A549 (cell line): Measurements from ENCODE around the gene FUZ. TPM values are rescaled to one million over a fixed set of nuclear protein-coding genes. Genes with fewer than 3 reads are reported as not detected.

ENCODE experiments used
- ATAC-seq, 2 experiments: fragments of 200-7000 bp in 1 of 2; fragments of >200 bp in 1 of 2; cut with Nextera tagmentation in 1 of 2; cut with Tn5 transposase in 1 of 2; 3 replicates each; pipeline versions ENCODE4 v1.8.0 to v1.9.1; 2018 to 2020; ENCODE audit warnings: mild to moderate bottlenecking in 1 of 2, moderate library complexity in 1 of 2
- CTCF ChIA-PET: fragments of 300-600 bp; sonication (Branson Sonifier 250); formaldehyde crosslinking; extraction: SDS; loops from one replicate; lab custom pipeline; 2021; ENCODE audit warnings: antibody characterized with exemption, inconsistent platforms; lab: Yijun Ruan, JAX
- POLR2A ChIA-PET: fragments of 350-600 bp; formaldehyde crosslinking; extraction: SDS; loops from one replicate; lab custom pipeline; 2021; ENCODE audit warnings: antibody characterized with exemption, inconsistent platforms; lab: Yijun Ruan, JAX
- DNase-seq, 2 experiments: peaks; one replicate each; pipeline versions ENCODE4 v3.0.0 to v3.0.0-alpha.2; 2011 to 2016; ENCODE audit warnings: low read depth in 1 of 2, low spot score in 1 of 2
- FAIRE-seq: peaks from 2 replicates; lab custom pipeline; 2011; peaks lifted over from hg19 to GRCh38; lab: Jason Lieb, UNC
- H3K27ac ChIP-seq, 2 experiments: fragments of >200 bp; sonication (Bioruptor Twin); formaldehyde crosslinking; 3 replicates each; pipeline ENCODE4 v1.5.1; 2016 to 2017
- H3K4me1 ChIP-seq: fragments of >200 bp; sonication (Bioruptor Twin); formaldehyde crosslinking; 3 replicates; pipeline ENCODE4 v1.6.1; 2016
- H3K4me2 ChIP-seq: fragments of >200 bp; sonication (Bioruptor Twin); formaldehyde crosslinking; 3 replicates; pipeline ENCODE4 v1.6.1; 2016
- H3K4me3 ChIP-seq: fragments of >200 bp; sonication (Bioruptor Twin); formaldehyde crosslinking; 3 replicates; pipeline ENCODE4 v1.5.1; 2016
- H3K9me3 ChIP-seq: fragments of >200 bp; sonication (Bioruptor Twin); formaldehyde crosslinking; 3 replicates; pipeline ENCODE4 v1.6.1; 2016
- CBX2 ChIP-seq: fragments of 200-600 bp; sonication (generic); IDR thresholded peaks from 2 replicates; pipeline ENCODE4 v1.6.1; 2016; ENCODE audit warnings: low read depth, mild to moderate bottlenecking, borderline replicate concordance
- CBX8 ChIP-seq: fragments of 200-600 bp; sonication (generic); IDR thresholded peaks from 2 replicates; pipeline ENCODE4 v1.6.1; 2016
- CHD2 ChIP-seq: fragments of 150-350 bp; IDR thresholded peaks from 2 replicates; pipeline ENCODE4 v1.6.1; 2014; ENCODE audit warnings: low read length; ENCODE audit not compliant: partially characterized antibody
- CTCF ChIP-seq: fragments of >200 bp; sonication (Bioruptor Twin); formaldehyde crosslinking; IDR thresholded peaks from 3 replicates; pipeline ENCODE4 v1.5.1; 2016
- E2F6 ChIP-seq: IDR thresholded peaks from 2 replicates; pipeline ENCODE4 v1.6.1; 2012; ENCODE audit warnings: low read depth, borderline replicate concordance
- FOSL2 ChIP-seq, 2 experiments: fragments of 450-650 bp in 1 of 2; fragments of >200 bp in 1 of 2; sonication (Bioruptor Twin) in 1 of 2; formaldehyde crosslinking; IDR thresholded peaks; 2 replicates each; pipeline versions ENCODE4 v1.5.0 to v1.6.1; 2016 to 2020; ENCODE audit warnings: mild to moderate bottlenecking in 1 of 2, moderate library complexity in 1 of 2
- FOXS1 ChIP-seq: fragments of 250-450 bp; sonication (Bioruptor Pico); IDR thresholded peaks from 2 replicates; pipeline ENCODE4 v1.5.0; 2020; ENCODE audit warnings: mild to moderate bottlenecking, moderate library complexity
- HEYL ChIP-seq: fragments of 250-450 bp; sonication (Bioruptor Pico); IDR thresholded peaks from 2 replicates; pipeline ENCODE4 v1.8.0; 2021; ENCODE audit warnings: mild to moderate bottlenecking, moderate library complexity
- HOXB13 ChIP-seq: fragments of 250-450 bp; sonication (Bioruptor Pico); IDR thresholded peaks from 2 replicates; pipeline ENCODE4 v1.5.0; 2020; ENCODE audit warnings: low read depth, mild to moderate bottlenecking, moderate library complexity
- HOXB5 ChIP-seq: fragments of 250-450 bp; sonication (Bioruptor Pico); IDR thresholded peaks from 2 replicates; pipeline ENCODE4 v1.5.0; 2020; ENCODE audit warnings: mild to moderate bottlenecking, moderate library complexity
- KDM5A ChIP-seq: fragments of 200-600 bp; sonication (generic); IDR thresholded peaks from 2 replicates; pipeline ENCODE4 v1.6.1; 2016; ENCODE audit warnings: antibody characterized with exemption, mild to moderate bottlenecking
- MAFK ChIP-seq: fragments of 450-650 bp; IDR thresholded peaks from 2 replicates; pipeline ENCODE4 v1.6.1; 2014; ENCODE audit not compliant: partially characterized antibody
- MAZ ChIP-seq: fragments of 150-350 bp; IDR thresholded peaks from 2 replicates; pipeline ENCODE4 v1.6.1; 2014; ENCODE audit warnings: antibody characterized with exemption, low read depth, low read length, borderline replicate concordance
- MYC ChIP-seq: IDR thresholded peaks from 2 replicates; pipeline ENCODE4 v1.6.1; 2012; ENCODE audit warnings: mild to moderate bottlenecking, inconsistent platforms, low read length, improper control_type of control experiment, borderline replicate concordance
- RAD21 ChIP-seq, 2 experiments: fragments of >200 bp in 1 of 2; sonication (Bioruptor Twin) in 1 of 2; formaldehyde crosslinking in 1 of 2; IDR thresholded peaks in 1 of 2; conservative IDR thresholded peaks in 1 of 2; 2 replicates in 1 of 2; 3 replicates in 1 of 2; pipeline ENCODE4 v1.6.1; 2012 to 2018; ENCODE audit warnings: inconsistent platforms in 1 of 2
- REST ChIP-seq: fragments of 200-600 bp; sonication (generic); IDR thresholded peaks from 2 replicates; pipeline ENCODE4 v1.6.1; 2016; ENCODE audit warnings: antibody characterized with exemption, mild to moderate bottlenecking, moderate library complexity
- RFX5 ChIP-seq: fragments of 450-650 bp; IDR thresholded peaks from 2 replicates; pipeline ENCODE4 v1.7.1; 2014; ENCODE audit warnings: antibody characterized with exemption, mild to moderate bottlenecking, moderate library complexity
- TP53 ChIP-seq: fragments of 250-450 bp; sonication (Bioruptor Pico); IDR thresholded peaks from 2 replicates; pipeline ENCODE4 v1.5.0; 2021; ENCODE audit warnings: mild to moderate bottlenecking, moderate library complexity
- USF2 ChIP-seq: fragments of 450-650 bp; IDR thresholded peaks from 2 replicates; pipeline ENCODE4 v1.6.1; 2014; ENCODE audit warnings: antibody characterized with exemption
- ZC3H11A ChIP-seq: fragments of 450-650 bp; IDR thresholded peaks from 2 replicates; pipeline ENCODE4 v1.6.1; 2014; ENCODE audit warnings: antibody characterized with exemption, mild to moderate bottlenecking
- ZSCAN20 ChIP-seq: fragments of 250-450 bp; sonication (Bioruptor Pico); IDR thresholded peaks from 2 replicates; pipeline ENCODE4 v1.8.0; 2022; ENCODE audit warnings: mild to moderate bottlenecking, moderate library complexity
- WGBS: methylation state at CpG from one replicate; pipeline ENCODE4 v1.1.6; 2017; ENCODE audit errors: missing lambda C conversion rate; 5-methylcytosine and 5-hydroxymethylcytosine counted together
- polyA plus RNA-seq, 4 experiments: library from polyadenylated mRNA; depleted of rRNA in 3 of 4; stranded (reverse); fragments of >200 nt; fragmentation: RNase III in 1 of 4; extraction: RNeasy Plus Mini Kit Qiagen cat#74134 plus additional on column Dnase treatment in 1 of 4; gene quantifications; 2 replicates in 3 of 4; 3 replicates in 1 of 4; pipeline ENCODE4 v1.2.3, GENCODE V29; 2011 to 2017
- small RNA-seq, 6 experiments: library from RNA; depleted of rRNA; stranded (forward); fragments of <200 nt; gene quantifications; one replicate each; pipeline ENCODE3, GENCODE V24; 2012

The FUZ gene
- polyA plus RNA-seq, 2 of the 4 experiments (the other 2 are of a cell fraction) = 12.5 to 21.7 TPM

- TF ChIP-seq REST = no peak
- TF ChIP-seq KDM5A = no peak
- TF ChIP-seq MAFK = no peak
- TF ChIP-seq, all 56 proteins: peak for 0
These were observed 51.9 kb downstream of the FUZ start (continued) for GRCh38 chr19:49761249-49761624.

- FAIRE-seq (no peak), DNase-seq (peak in 1 of 2 experiments; percentile 35), ATAC-seq (peak; percentile 51 to 67; a peak in 5 of 6 replicates)
- H3K4me3 ChIP-seq = no peak overlapping the region
- 30% methylated on average over 7 of the region's 7 CpGs for WGBS
- POLR2A ChIA-PET = interaction anchor here (1.3 kb wide), 1 partner anchor 12 kb away, joined by 3 read pairs; no protein-coding TSS in a partner anchor
- peak overlapping the region in 1 of 2 experiments; percentile 53; a peak in 3 of 6 replicates for H3K27ac ChIP-seq
- H3K4me2 ChIP-seq = 0 out of 3 replicates have a peak overlapping the region, but pooled peaks have one; percentile 27
- H3K9me3 ChIP-seq = peaks cover 14% of the 10 kb centered on the region
- H3K4me1 ChIP-seq = peaks cover 8% of the 10 kb centered on the region; the same call in 1 of the 3 replicates
- TF ChIP-seq CBX8 (no peak), MYC (no peak), ZSCAN20 (CRISPR knock-in tag) (no peak), RFX5 (no peak), FOSL2 (IDR thresholded peaks at IDR 0.05) (no peak), FOSL2 (CRISPR knock-in tag; IDR thresholded peaks at IDR 0.05) (no peak), CTCF (no peak), HOXB13 (CRISPR knock-in tag) (no peak), HEYL (CRISPR knock-in tag) (no peak), USF2 (no peak), HOXB5 (CRISPR knock-in tag) (no peak), ZC3H11A (no peak), TP53 (CRISPR knock-in tag) (no peak), MAZ (no peak), RAD21 (conservative IDR thresholded peaks at IDR 0.05 in 1 of 2, IDR thresholded peaks at IDR 0.05 in 1 of 2) (no peak), CBX2 (no peak), CHD2 (no peak), FOXS1 (CRISPR knock-in tag) (no peak), E2F6 (no peak)
- CTCF ChIA-PET = interaction anchor here (1.2 to 3.5 kb wide), 4 partner anchors 9 to 74 kb away, joined by 3 to 15 read pairs (median 5); no protein-coding TSS in a partner anchor
These were observed 54.8 kb downstream of the FUZ start for GRCh38 chr19:49758292-49758691.

Small RNA genes lying within 50 kb of the gene (small RNA-seq; reads per million reads assigned to genes)
- gene MIR4749 (0 reads per million in 6 experiments), gene MIR6799 (0 to 0.08 (median 0) reads per million in 6 experiments), gene RNU6-841P (0 to 2.6 (median 0.32) reads per million in 6 experiments)

Other genes with a start within 250 kb of the FUZ start
- gene NOSIP, start 232.7 kb downstream of the FUZ start, polyA plus RNA-seq (2011; rRNA removed) = 49.0 and 52.5 TPM in 2 replicates
- 98.0 to 105 TPM (median 101 TPM) in 3 replicates for gene NOSIP, start 232.7 kb downstream of the FUZ start, polyA plus RNA-seq (2017; fragmentation: RNase III; extraction: RNeasy Plus Mini Kit Qiagen cat#74134 plus additional on column Dnase treatment)
- 0.53 and 0.82 TPM in 2 replicates for gene PRRG2, start 232.0 kb downstream of the FUZ start, polyA plus RNA-seq (2011; rRNA removed)
- 0.68 to 1.1 TPM (median 1.0 TPM) in 3 replicates for gene PRRG2, start 232.0 kb downstream of the FUZ start, polyA plus RNA-seq (2017; fragmentation: RNase III; extraction: RNeasy Plus Mini Kit Qiagen cat#74134 plus additional on column Dnase treatment)
- gene PRR12, start 222.1 kb downstream of the FUZ start, polyA plus RNA-seq (2011; rRNA removed) = 0.78 and 1.6 TPM in 2 replicates
- 13.0 to 16.3 TPM (median 15.6 TPM) in 3 replicates for gene PRR12, start 222.1 kb downstream of the FUZ start, polyA plus RNA-seq (2017; fragmentation: RNase III; extraction: RNeasy Plus Mini Kit Qiagen cat#74134 plus additional on column Dnase treatment)
- gene RRAS, start 173.1 kb downstream of the FUZ start, polyA plus RNA-seq (2011; rRNA removed) = 45.9 and 47.6 TPM in 2 replicates
- 49.2 to 55.4 TPM (median 50.2 TPM) in 3 replicates for gene RRAS, start 173.1 kb downstream of the FUZ start, polyA plus RNA-seq (2017; fragmentation: RNase III; extraction: RNeasy Plus Mini Kit Qiagen cat#74134 plus additional on column Dnase treatment)
- gene SCAF1, start 171.1 kb downstream of the FUZ start, polyA plus RNA-seq (2011; rRNA removed) = 4.0 and 6.1 TPM in 2 replicates
- gene SCAF1, start 171.1 kb downstream of the FUZ start, polyA plus RNA-seq (2017; fragmentation: RNase III; extraction: RNeasy Plus Mini Kit Qiagen cat#74134 plus additional on column Dnase treatment) = 41.0 to 47.9 TPM (median 47.2 TPM) in 3 replicates
- gene IRF3, start 147.4 kb downstream of the FUZ start, polyA plus RNA-seq (2011; rRNA removed) = 54.0 and 68.6 TPM in 2 replicates
- gene IRF3, start 147.4 kb downstream of the FUZ start, polyA plus RNA-seq (2017; fragmentation: RNase III; extraction: RNeasy Plus Mini Kit Qiagen cat#74134 plus additional on column Dnase treatment) = 88.5 to 114 TPM (median 103 TPM) in 3 replicates
- 26.6 and 29.2 TPM in 2 replicates for gene BCL2L12, start 147.4 kb downstream of the FUZ start, polyA plus RNA-seq (2011; rRNA removed)
- 47.8 to 53.0 TPM (median 48.6 TPM) in 3 replicates for gene BCL2L12, start 147.4 kb downstream of the FUZ start, polyA plus RNA-seq (2017; fragmentation: RNase III; extraction: RNeasy Plus Mini Kit Qiagen cat#74134 plus additional on column Dnase treatment)
- gene PRMT1, start 136.0 kb downstream of the FUZ start, polyA plus RNA-seq (2011; rRNA removed) = 440 and 504 TPM in 2 replicates
- gene PRMT1, start 136.0 kb downstream of the FUZ start, polyA plus RNA-seq (2017; fragmentation: RNase III; extraction: RNeasy Plus Mini Kit Qiagen cat#74134 plus additional on column Dnase treatment) = 488 to 516 TPM (median 500 TPM) in 3 replicates
- 2.0 and 2.9 TPM in 2 replicates for gene ADM5, start 123.7 kb downstream of the FUZ start, polyA plus RNA-seq (2011; rRNA removed)
- gene ADM5, start 123.7 kb downstream of the FUZ start, polyA plus RNA-seq (2017; fragmentation: RNase III; extraction: RNeasy Plus Mini Kit Qiagen cat#74134 plus additional on column Dnase treatment) = 4.3 to 4.5 TPM (median 4.4 TPM) in 3 replicates
- 8.2 and 8.5 TPM in 2 replicates for gene CPT1C, start 122.2 kb downstream of the FUZ start, polyA plus RNA-seq (2011; rRNA removed)
- 13.7 to 17.1 TPM (median 15.4 TPM) in 3 replicates for gene CPT1C, start 122.2 kb downstream of the FUZ start, polyA plus RNA-seq (2017; fragmentation: RNase III; extraction: RNeasy Plus Mini Kit Qiagen cat#74134 plus additional on column Dnase treatment)
- gene TSKS, start 50.0 kb downstream of the FUZ start, polyA plus RNA-seq (2011; rRNA removed) = not detected in 2 replicates
- not detected in 3 replicates for gene TSKS, start 50.0 kb downstream of the FUZ start, polyA plus RNA-seq (2017; fragmentation: RNase III; extraction: RNeasy Plus Mini Kit Qiagen cat#74134 plus additional on column Dnase treatment)
- 36.6 and 41.6 TPM in 2 replicates for gene AP2A1, start 46.3 kb downstream of the FUZ start, polyA plus RNA-seq (2011; rRNA removed)
- 53.4 to 62.1 TPM (median 58.6 TPM) in 3 replicates for gene AP2A1, start 46.3 kb downstream of the FUZ start, polyA plus RNA-seq (2017; fragmentation: RNase III; extraction: RNeasy Plus Mini Kit Qiagen cat#74134 plus additional on column Dnase treatment)
- gene MED25, start 5.0 kb upstream of the FUZ start, polyA plus RNA-seq (2011; rRNA removed) = 20.4 and 27.1 TPM in 2 replicates
- 36.4 to 41.6 TPM (median 40.1 TPM) in 3 replicates for gene MED25, start 5.0 kb upstream of the FUZ start, polyA plus RNA-seq (2017; fragmentation: RNase III; extraction: RNeasy Plus Mini Kit Qiagen cat#74134 plus additional on column Dnase treatment)
- 27.7 and 41.2 TPM in 2 replicates for gene PTOV1, start 37.9 kb upstream of the FUZ start, polyA plus RNA-seq (2011; rRNA removed)
- gene PTOV1, start 37.9 kb upstream of the FUZ start, polyA plus RNA-seq (2017; fragmentation: RNase III; extraction: RNeasy Plus Mini Kit Qiagen cat#74134 plus additional on column Dnase treatment) = 119 to 153 TPM (median 147 TPM) in 3 replicates
- gene PNKP, start 54.3 kb upstream of the FUZ start, polyA plus RNA-seq (2011; rRNA removed) = 22.5 and 23.3 TPM in 2 replicates
- 63.8 to 75.9 TPM (median 71.2 TPM) in 3 replicates for gene PNKP, start 54.3 kb upstream of the FUZ start, polyA plus RNA-seq (2017; fragmentation: RNase III; extraction: RNeasy Plus Mini Kit Qiagen cat#74134 plus additional on column Dnase treatment)
- gene AKT1S1, start 64.1 kb upstream of the FUZ start, polyA plus RNA-seq (2011; rRNA removed) = 39.2 and 41.5 TPM in 2 replicates
- 63.4 to 75.9 TPM (median 75.3 TPM) in 3 replicates for gene AKT1S1, start 64.1 kb upstream of the FUZ start, polyA plus RNA-seq (2017; fragmentation: RNase III; extraction: RNeasy Plus Mini Kit Qiagen cat#74134 plus additional on column Dnase treatment)
- gene TBC1D17, start 64.4 kb upstream of the FUZ start, polyA plus RNA-seq (2011; rRNA removed) = 12.3 and 18.0 TPM in 2 replicates
- gene TBC1D17, start 64.4 kb upstream of the FUZ start, polyA plus RNA-seq (2017; fragmentation: RNase III; extraction: RNeasy Plus Mini Kit Qiagen cat#74134 plus additional on column Dnase treatment) = 26.6 to 44.8 TPM (median 41.5 TPM) in 3 replicates
- gene IL4I1, start 83.6 kb upstream of the FUZ start, polyA plus RNA-seq (2011; rRNA removed) = 0.15 and 0.18 TPM in 2 replicates
- gene IL4I1, start 83.6 kb upstream of the FUZ start, polyA plus RNA-seq (2017; fragmentation: RNase III; extraction: RNeasy Plus Mini Kit Qiagen cat#74134 plus additional on column Dnase treatment) = 0.62 to 0.88 TPM (median 0.87 TPM) in 3 replicates
- gene ATF5, start 115.9 kb upstream of the FUZ start, polyA plus RNA-seq (2011; rRNA removed) = 7.8 and 12.9 TPM in 2 replicates
- gene ATF5, start 115.9 kb upstream of the FUZ start, polyA plus RNA-seq (2017; fragmentation: RNase III; extraction: RNeasy Plus Mini Kit Qiagen cat#74134 plus additional on column Dnase treatment) = 42.8 to 48.5 TPM (median 44.6 TPM) in 3 replicates
- 21.4 and 28.9 TPM in 2 replicates for gene NUP62, start 116.2 kb upstream of the FUZ start, polyA plus RNA-seq (2011; rRNA removed)
- 83.9 to 88.5 TPM (median 85.9 TPM) in 3 replicates for gene NUP62, start 116.2 kb upstream of the FUZ start, polyA plus RNA-seq (2017; fragmentation: RNase III; extraction: RNeasy Plus Mini Kit Qiagen cat#74134 plus additional on column Dnase treatment)
- not detected in 2 replicates for gene SIGLEC11, start 147.9 kb upstream of the FUZ start, polyA plus RNA-seq (2011; rRNA removed)
- gene SIGLEC11, start 147.9 kb upstream of the FUZ start, polyA plus RNA-seq (2017; fragmentation: RNase III; extraction: RNeasy Plus Mini Kit Qiagen cat#74134 plus additional on column Dnase treatment) = not detected in 3 replicates
- gene VRK3, start 212.1 kb upstream of the FUZ start, polyA plus RNA-seq (2011; rRNA removed) = 37.4 and 45.2 TPM in 2 replicates
- gene VRK3, start 212.1 kb upstream of the FUZ start, polyA plus RNA-seq (2017; fragmentation: RNase III; extraction: RNeasy Plus Mini Kit Qiagen cat#74134 plus additional on column Dnase treatment) = 33.3 to 35.4 TPM (median 35.2 TPM) in 3 replicates
- gene ZNF473, start 212.7 kb upstream of the FUZ start, polyA plus RNA-seq (2011; rRNA removed) = 17.0 and 20.0 TPM in 2 replicates
- gene ZNF473, start 212.7 kb upstream of the FUZ start, polyA plus RNA-seq (2017; fragmentation: RNase III; extraction: RNeasy Plus Mini Kit Qiagen cat#74134 plus additional on column Dnase treatment) = 6.2 to 6.9 TPM (median 6.8 TPM) in 3 replicates